IPS-11a (cell line): Measurements from ENCODE around the gene BCR.

Source experiments
- H3K4me3 ChIP-seq: one replicate; pipeline ENCODE4 v1.5.1; 2013; ENCODE audit warnings: low read depth, low read length, control low read depth

Gene BCR

DNA sequence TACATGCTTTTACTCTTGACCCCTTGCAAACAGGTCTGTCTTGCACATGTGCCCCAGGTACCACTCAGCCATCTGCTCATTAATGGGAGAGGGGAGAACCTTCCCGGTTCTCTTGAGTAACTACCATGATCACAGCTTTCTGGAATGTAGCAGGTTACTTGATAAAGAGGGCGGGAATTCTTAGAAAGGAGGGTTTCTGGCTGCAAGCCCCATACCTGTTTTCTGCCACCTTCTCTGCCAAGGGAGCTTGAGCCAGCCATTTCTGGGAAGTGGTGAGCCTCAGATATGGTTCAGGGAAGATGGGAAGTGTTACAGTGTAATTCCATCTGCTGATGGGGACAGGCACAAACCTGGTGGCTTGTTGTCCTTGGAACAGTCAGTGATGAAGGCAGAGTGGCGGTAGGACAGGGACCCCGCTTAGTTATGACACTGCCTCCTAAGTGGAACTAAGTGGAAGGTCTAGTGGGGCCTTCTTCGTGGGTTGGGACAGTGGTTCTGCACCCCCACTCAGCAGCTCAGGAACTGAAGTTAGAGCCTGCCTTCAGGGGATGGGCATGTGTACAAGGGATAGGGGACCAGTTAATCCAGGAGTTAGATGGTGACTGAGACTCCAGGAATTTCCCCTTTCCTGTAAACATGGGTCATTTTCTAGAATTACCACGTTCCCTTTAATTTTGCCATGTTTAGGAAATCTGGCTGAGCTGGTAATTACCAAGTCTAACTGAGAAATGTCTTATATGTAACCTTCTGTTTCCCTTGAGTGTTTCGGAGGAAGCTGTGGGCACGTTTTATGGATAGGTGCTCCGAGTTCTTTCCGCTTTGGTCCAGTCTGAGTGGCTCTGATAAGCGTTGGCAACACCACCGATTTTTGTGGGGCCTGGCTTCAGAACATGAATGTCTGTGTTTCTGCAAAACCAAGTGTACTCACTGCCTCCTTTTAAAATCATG, 35.3 kb downstream of the BCR start:
- H3K4me3 ChIP-seq: no peak overlapping the region

- no peak overlapping the region for H3K4me3 ChIP-seq
Observed at GRCh38 chr22:23216461-23217170, 36.3 kb downstream of the BCR start.

DNA sequence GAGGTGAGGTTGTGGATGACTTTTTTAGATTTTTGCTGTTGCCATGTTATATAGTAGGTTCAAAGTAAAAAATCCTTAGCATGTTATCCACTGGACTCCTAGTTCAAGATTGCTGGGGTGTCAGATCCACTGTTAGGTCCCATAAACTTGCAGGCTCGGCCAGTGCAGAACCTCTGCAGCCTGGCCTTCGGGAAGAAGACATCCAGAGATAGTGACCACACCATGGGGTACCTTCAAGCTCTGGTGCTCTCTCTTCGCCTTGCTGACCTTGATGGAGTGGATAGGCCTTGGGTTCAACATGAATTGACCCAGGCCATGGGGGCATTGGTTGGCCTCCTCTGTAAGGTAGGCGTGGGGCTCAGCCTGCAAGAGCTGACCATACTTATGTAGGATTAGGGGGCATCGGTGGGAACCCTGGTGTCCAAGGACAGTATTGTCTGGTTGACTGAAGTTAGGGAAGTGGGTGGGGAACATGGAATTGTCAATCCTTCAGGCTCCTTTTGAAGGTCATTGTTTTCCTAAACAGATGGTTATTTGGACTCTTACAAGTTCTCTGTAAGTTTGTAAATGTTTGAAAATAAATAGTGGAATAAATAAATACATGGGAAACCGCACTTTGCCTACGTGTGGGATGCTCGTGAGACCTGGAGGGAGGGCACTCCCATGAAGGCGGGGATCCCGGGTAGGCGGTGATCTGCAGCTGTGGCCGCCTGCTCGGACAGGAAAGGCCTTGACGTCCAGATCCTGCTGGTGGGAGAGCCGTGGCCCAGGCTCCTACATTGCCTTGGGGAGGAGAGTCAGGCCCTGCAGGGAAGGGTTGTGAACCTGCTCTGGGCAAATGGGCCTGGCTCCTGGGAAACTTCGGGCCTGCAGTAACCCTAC, 37.1 kb downstream of the BCR start:
- no peak overlapping the region for H3K4me3 ChIP-seq

- no peak overlapping the region for H3K4me3 ChIP-seq
Observed at GRCh38 chr22:23218053-23218866, 38.0 kb downstream of the BCR start.

- no peak overlapping the region for H3K4me3 ChIP-seq
Observed at GRCh38 chr22:23218867-23219251, 38.5 kb downstream of the BCR start.

GRCh38 chr22:23219317-23219716, 39.0 kb downstream of the BCR start:
- no peak overlapping the region for H3K4me3 ChIP-seq

GRCh38 chr22:23219822-23220484, 39.6 kb downstream of the BCR start:
- no peak overlapping the region for H3K4me3 ChIP-seq

- H3K4me3 ChIP-seq: no peak overlapping the region
Observed at GRCh38 chr22:23220485-23221350, 40.4 kb downstream of the BCR start.

DNA sequence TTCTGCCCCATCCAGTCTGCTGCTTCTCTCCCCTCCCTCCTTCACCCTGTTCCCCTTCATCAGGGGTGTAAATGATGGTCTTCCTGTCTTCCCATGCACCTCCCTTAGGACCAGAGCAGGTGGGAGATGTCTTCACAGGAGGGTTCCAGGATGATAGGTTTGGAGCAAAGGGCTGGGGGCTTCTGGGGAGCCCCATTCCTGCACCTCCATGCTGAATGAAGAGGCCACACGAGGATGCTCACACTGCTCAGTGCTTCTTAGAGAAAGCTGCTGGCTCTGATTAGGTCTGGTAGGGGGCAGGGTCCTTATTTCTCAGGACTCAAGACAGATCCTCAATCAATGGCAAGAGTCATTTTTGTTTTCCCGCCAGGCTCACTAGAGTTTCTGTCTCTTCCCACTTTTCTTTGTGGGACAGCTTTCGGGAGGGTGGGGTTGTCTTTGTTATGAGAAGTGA, 41.1 kb downstream of the BCR start:
- H3K4me3 ChIP-seq: no peak overlapping the region

DNA sequence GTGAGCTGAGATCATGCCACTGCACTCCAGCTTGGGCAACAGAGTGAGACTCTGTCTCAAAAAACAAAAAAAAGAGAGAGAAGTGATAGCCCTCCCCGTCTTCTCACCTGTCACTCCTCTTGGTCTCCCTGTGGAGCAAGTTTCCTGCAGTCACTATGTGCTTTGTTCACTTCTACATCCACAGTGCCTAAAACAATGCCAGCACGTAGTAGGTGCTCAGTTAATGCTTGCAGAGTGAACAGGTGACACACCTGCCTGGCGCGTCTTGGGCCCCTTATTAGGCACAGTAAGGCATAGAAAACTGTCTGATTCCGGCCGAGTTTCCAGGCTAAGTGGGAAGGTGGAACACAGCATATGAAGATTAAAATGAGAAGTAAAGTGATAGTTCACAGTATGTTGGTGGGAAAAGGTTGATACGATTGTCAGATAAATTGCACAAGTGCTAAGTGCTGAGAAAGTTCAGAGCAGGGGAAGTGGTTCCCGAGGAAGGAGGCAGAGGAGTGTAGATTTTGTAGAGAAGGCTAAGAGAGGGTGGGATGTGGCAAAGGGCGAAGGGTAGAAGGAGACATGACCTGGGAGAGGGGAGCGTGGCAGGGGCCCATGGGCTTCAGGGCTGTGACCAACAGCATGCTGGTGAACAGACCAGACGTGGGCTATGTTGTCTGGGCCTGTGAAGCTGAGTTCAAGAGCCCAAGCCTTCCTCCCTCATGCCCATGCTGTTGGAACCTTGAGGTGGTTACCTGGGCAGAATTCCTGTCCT, 41.9 kb downstream of the BCR start:
- no peak overlapping the region for H3K4me3 ChIP-seq

DNA sequence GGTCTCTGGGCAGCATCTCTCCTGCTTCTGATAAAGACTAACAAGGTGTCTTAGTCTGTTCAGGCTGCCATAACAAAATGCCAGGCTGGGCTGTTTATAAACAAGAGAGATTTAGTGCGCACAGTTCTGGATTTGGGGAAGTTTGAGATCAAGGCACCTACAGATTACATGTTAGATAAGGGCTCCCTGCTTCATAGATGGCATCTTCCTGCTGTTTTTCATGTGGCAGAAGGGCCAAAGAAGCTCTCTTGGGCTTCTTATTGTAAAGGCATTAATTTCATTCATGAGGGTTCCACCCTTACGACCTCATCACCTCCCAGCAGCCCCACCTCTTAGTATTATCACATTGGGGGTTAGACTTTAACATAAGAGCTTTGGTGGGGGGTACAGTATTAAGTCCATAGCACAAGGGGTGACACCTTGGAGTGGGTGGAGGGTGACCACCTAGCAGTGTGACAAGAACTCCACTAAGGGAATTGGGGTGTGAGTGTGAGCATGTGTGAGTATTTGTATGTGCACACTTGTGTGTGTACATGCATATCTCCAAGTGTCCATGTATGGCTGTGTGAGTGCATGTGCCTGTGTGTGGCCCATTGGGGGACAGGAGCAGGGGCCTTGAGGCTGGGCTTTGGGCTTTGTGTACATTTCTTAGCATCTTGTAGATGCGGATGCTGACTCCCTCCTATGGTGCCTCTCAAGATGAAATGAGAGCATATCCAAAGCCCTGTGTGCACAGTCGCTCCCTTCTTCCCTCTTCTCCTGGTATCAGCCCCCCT, 42.7 kb downstream of the BCR start:
- no peak overlapping the region for H3K4me3 ChIP-seq

- no peak overlapping the region for H3K4me3 ChIP-seq
Observed at GRCh38 chr22:23223569-23224317, 43.4 kb downstream of the BCR start.

DNA sequence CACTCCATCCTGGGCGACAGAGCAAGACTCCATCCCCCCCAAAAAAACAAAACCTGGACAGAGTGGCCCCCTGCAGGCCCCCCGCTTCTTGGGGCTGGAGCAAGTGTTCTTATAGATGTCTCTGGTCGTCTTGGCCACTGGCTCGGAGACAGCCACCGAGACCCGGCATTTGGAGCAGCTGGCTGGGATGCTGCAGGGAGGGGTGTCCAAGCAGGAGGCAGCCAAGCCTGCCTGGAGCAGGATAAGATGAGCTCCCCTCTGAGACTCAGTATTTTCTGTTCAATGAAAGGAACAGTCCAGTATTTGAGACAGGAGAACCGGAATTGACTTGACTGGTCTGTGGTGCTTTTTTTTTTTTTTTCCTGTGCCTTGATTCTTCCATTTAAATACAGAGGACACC, 44.5 kb downstream of the BCR start:
- H3K4me3 ChIP-seq: no peak overlapping the region

DNA sequence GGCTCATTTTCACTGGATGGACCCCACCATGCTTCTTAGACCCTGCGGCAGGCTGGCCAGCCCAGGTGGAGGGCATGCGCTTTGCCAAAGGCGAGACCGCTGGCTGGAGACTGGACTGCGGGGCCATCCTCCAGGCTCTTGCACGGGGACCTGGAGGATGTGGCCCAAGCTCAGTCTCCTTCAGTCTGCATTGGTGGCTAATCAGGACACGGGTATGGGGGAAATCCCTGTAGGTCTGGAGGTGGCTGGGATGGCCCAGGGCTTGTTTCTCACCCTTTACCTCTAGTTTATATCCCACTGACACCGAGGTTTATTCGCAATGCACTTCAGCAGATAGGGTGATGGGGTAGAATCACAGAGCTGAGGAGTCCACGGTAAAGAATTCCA, 45.0 kb downstream of the BCR start:
- H3K4me3 ChIP-seq: no peak overlapping the region

GRCh38 chr22:23225724-23226496, 45.6 kb downstream of the BCR start:
- no peak overlapping the region for H3K4me3 ChIP-seq

DNA sequence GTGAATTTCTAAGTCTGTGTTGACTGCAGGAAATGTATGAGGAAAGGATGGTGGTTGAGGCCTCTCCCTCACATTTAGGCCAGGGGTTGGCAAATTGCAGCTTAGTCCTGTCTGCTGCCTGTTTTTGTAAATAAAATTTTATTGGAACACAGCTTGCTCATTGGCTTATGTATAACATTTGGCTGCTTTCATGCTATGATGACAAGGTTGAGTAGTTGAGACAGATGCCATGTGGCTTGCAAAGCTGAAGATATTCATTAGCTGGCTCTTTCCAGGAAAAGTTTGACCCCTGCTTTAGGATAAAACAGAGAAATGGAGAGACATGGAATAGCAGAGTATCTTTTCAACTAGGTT, 46.2 kb downstream of the BCR start:
- H3K4me3 ChIP-seq: no peak overlapping the region
